ENCODE measurements around the gene LHFPL2. TPM values are rescaled to one million over a fixed set of nuclear protein-coding genes. Genes with fewer than 3 reads are reported as not detected.

The LHFPL2 gene
- total and polyA plus RNA-seq, 10 donors, result 4.8 to 14.6 (median 9.3) TPM

DNA sequence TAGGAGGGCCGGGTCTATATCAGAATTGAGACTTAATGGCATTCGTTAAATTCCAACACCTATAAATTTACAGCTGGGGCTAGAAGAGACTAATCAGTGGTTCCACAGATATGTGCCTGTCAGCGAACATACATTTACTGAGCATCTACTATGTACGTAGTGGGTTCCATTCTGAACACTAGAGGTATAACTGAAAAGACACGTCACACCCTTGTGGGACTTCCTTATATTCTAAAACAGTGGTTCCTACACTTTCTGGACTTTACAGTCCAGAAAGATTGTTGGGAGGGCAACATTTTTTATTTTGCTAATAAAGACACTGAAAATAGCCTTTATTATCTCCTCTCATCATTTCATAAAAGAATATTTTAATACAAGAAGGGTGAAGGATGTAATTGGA, 147.7 kb downstream of the LHFPL2 start:
- DNase-seq, result no peak
- H3K4me1 ChIP-seq, result peaks cover 0 to 58% (median 16%) of the 10 kb centered on the region in 6 donors
- H3K27ac ChIP-seq, result peak overlapping the region in 2 of 8 donors; percentile 16 to 49
- intact Hi-C loops (cut with DNase I; ENCODE audit: low total_unique reads), result no loop called here
- TF ChIP-seq, protein P1, sequence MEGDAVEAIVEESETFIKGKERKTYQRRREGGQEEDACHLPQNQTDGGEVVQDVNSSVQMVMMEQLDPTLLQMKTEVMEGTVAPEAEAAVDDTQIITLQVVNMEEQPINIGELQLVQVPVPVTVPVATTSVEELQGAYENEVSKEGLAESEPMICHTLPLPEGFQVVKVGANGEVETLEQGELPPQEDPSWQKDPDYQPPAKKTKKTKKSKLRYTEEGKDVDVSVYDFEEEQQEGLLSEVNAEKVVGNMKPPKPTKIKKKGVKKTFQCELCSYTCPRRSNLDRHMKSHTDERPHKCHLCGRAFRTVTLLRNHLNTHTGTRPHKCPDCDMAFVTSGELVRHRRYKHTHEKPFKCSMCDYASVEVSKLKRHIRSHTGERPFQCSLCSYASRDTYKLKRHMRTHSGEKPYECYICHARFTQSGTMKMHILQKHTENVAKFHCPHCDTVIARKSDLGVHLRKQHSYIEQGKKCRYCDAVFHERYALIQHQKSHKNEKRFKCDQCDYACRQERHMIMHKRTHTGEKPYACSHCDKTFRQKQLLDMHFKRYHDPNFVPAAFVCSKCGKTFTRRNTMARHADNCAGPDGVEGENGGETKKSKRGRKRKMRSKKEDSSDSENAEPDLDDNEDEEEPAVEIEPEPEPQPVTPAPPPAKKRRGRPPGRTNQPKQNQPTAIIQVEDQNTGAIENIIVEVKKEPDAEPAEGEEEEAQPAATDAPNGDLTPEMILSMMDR (IDR thresholded peaks at IDR 0.05 in 8 of 11, conservative IDR thresholded peaks at IDR 0.05 in 3 of 11), result no peak
- no peak for TF ChIP-seq POLR2A (IDR thresholded peaks at IDR 0.05)
- no peak for TF ChIP-seq POLR2AphosphoS5 (IDR thresholded peaks at IDR 0.05)
- H3K4me3 ChIP-seq, result no peak overlapping the region
- no peaks in the 10 kb centered on the region for H3K9me3 ChIP-seq
- 77 to 93% (median 86%) methylated on average over 5 of the region's 5 CpGs for WGBS, 5 donors
- H3K27me3 ChIP-seq (replicated peaks in 1 of 7), result no peaks in the 10 kb centered on the region
- H3K36me3 ChIP-seq, result no peaks in the 10 kb centered on the region

GRCh38 chr5:78500028-78500427, 148.5 kb downstream of the LHFPL2 start:
- no peaks in the 10 kb centered on the region for H3K27me3 ChIP-seq (replicated peaks in 1 of 7)
- WGBS, 5 donors, result 74 to 93% (median 82%) methylated on average over 2 of the region's 2 CpGs
- peaks cover 0 to 61% (median 15%) of the 10 kb centered on the region in 6 donors for H3K4me1 ChIP-seq
- H3K4me3 ChIP-seq, result no peak overlapping the region
- DNase-seq, result no peak
- H3K9me3 ChIP-seq, result no peaks in the 10 kb centered on the region
- no peak for TF ChIP-seq POLR2A (IDR thresholded peaks at IDR 0.05)
- TF ChIP-seq, protein P1 (IDR thresholded peaks at IDR 0.05 in 8 of 11, conservative IDR thresholded peaks at IDR 0.05 in 3 of 11), result no peak
- TF ChIP-seq POLR2AphosphoS5 (IDR thresholded peaks at IDR 0.05), result no peak
- intact Hi-C loops (cut with DNase I; ENCODE audit: low total_unique reads), result no loop called here
- H3K36me3 ChIP-seq, result no peaks in the 10 kb centered on the region
- H3K27ac ChIP-seq, result no peak overlapping the region

DNA sequence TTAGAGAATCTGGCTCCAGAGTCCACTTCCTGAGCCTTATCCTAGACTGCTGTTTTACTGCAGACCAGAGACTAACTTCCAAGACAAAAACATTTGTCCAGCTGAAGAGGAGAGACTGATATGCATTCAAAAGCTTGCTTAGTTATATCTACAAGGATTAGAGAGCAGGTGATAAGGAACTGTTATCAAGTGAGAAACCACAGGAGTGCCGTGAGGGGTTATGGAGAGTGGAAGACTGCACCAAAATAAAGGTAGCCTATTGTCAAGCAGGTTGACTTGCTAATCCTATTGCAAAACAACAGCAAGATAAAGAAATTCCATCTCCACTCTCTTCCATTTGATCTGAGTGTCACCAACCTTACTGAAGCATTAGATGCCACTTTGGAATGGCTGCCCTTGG, 149.1 kb downstream of the LHFPL2 start:
- TF ChIP-seq POLR2AphosphoS5 (IDR thresholded peaks at IDR 0.05) (no peak), POLR2A (IDR thresholded peaks at IDR 0.05) (no peak)
- TF ChIP-seq, protein P1 (IDR thresholded peaks at IDR 0.05 in 8 of 11, conservative IDR thresholded peaks at IDR 0.05 in 3 of 11), result no peak
- intact Hi-C loops (cut with DNase I; ENCODE audit: low total_unique reads), result no loop called here
- no peak overlapping the region for H3K4me3 ChIP-seq
- H3K9me3 ChIP-seq, result no peaks in the 10 kb centered on the region
- no peaks in the 10 kb centered on the region for H3K36me3 ChIP-seq
- H3K27ac ChIP-seq, result no peak overlapping the region
- no peak for DNase-seq
- WGBS, 5 donors, result 65 to 85% (median 82%) methylated on average over 1 of the region's 1 CpG
- no peaks in the 10 kb centered on the region for H3K27me3 ChIP-seq (replicated peaks in 1 of 7)
- peaks cover 0 to 56% (median 14%) of the 10 kb centered on the region in 6 donors for H3K4me1 ChIP-seq

- WGBS, 5 donors, result 55 to 72% (median 67%) methylated on average over 13 of the region's 13 CpGs
- Histone ChIP-seq H3K9me3 (no peaks in the 10 kb centered on the region), H3K27me3 (replicated peaks in 1 of 7) (no peaks in the 10 kb centered on the region), H3K27ac (no peak overlapping the region), H3K4me3 (no peak overlapping the region), H3K4me1 (peaks cover 0 to 50% (median 14%) of the 10 kb centered on the region in 6 donors), H3K36me3 (no peaks in the 10 kb centered on the region)
- DNase-seq, result no peak
- intact Hi-C loops (cut with DNase I; ENCODE audit: low total_unique reads), result no loop called here
- TF ChIP-seq, protein P1 (IDR thresholded peaks at IDR 0.05 in 8 of 11, conservative IDR thresholded peaks at IDR 0.05 in 3 of 11), result no peak
- TF ChIP-seq POLR2AphosphoS5 (IDR thresholded peaks at IDR 0.05), result peak in 2 of 3 donors; percentile 12 to 18
Observed at GRCh38 chr5:78497573-78498533, 150.7 kb downstream of the LHFPL2 start.

Data from spleen (tissue), 11 donors.